ENCODE data around the gene KCP.

The KCP gene

GRCh38 chr7:128869944-128870285 is 40.6 kb downstream of the KCP start:
- H3K4me3 ChIP-seq (ENCODE audit: low read depth, low read length), result peak overlapping the region; percentile 48
- no peak for TF ChIP-seq CTCF (IDR thresholded peaks at IDR 0.05; ENCODE audit: low read depth, low read length)

- H3K4me3 ChIP-seq (ENCODE audit: low read depth, low read length), result peak overlapping the region; percentile 48
- TF ChIP-seq CTCF (IDR thresholded peaks at IDR 0.05; ENCODE audit: low read depth, low read length), result no peak
Observed at GRCh38 chr7:128869138-128869943, 41.2 kb downstream of the KCP start.

- H3K4me3 ChIP-seq (ENCODE audit: low read depth, low read length), result peak overlapping the region; percentile 48; the same call in 1 of the 2 replicates
- no peak for TF ChIP-seq CTCF (IDR thresholded peaks at IDR 0.05; ENCODE audit: low read depth, low read length)
Observed at GRCh38 chr7:128868624-128869137, 41.8 kb downstream of the KCP start.

- H3K4me3 ChIP-seq (ENCODE audit: low read depth, low read length), result no peak overlapping the region
- TF ChIP-seq CTCF (IDR thresholded peaks at IDR 0.05; ENCODE audit: low read depth, low read length), result no peak
Observed at GRCh38 chr7:128867842-128868623, 42.5 kb downstream of the KCP start.

GRCh38 chr7:128867241-128867640 is 43.3 kb downstream of the KCP start:
- no peak for TF ChIP-seq CTCF (IDR thresholded peaks at IDR 0.05; ENCODE audit: low read depth, low read length)
- H3K4me3 ChIP-seq (ENCODE audit: low read depth, low read length), result no peak overlapping the region

- TF ChIP-seq CTCF (IDR thresholded peaks at IDR 0.05; ENCODE audit: low read depth, low read length), result no peak
- H3K4me3 ChIP-seq (ENCODE audit: low read depth, low read length), result no peak overlapping the region
Observed at GRCh38 chr7:128865996-128866877, 44.3 kb downstream of the KCP start.
